Coronary artery (tissue), 2 donors: Measurements from ENCODE around the gene KCNJ8.

Experiments
- DNase-seq: peaks from one replicate; pipeline ENCODE4 v3.0.0-alpha.2; 2017; ENCODE audit warnings: low spot score
- H3K27ac ChIP-seq, 2 donors: fragments of 200-600 bp; sonication (generic); one replicate each; pipeline ENCODE4 v1.5.1; 2016 to 2019
- H3K4me3 ChIP-seq: fragments of 200-600 bp; sonication (generic); 2 replicates; pipeline ENCODE4 v1.5.1; 2016; ENCODE audit warnings: mild to moderate bottlenecking, moderate library complexity
- CTCF ChIP-seq: fragments of 200-600 bp; sonication (generic); IDR thresholded peaks from one replicate; pipeline ENCODE4 v1.5.1; 2019; ENCODE audit warnings: antibody characterized with exemption

Gene KCNJ8

DNA sequence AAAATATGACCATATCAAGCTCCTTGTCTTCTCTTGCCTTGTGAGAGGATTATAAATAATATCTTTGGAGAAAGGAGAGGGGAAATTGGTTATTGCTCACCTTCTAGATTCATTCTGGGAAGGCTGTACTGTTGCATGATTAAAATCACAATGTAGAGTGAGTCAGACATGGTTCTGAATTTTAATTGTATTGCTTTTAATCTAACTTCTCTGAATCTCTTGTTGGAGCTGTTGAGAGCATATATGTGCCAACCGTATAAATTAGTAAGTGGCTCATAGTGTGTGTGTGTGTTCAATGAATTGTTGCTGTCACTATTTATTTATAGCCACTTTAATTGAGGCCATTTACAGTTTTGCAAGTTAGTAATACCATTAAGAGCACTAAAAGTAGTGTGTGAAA lies 56.1 kb downstream of the KCNJ8 start:
- no peak for DNase-seq
- Histone ChIP-seq H3K4me3 (no peak overlapping the region), H3K27ac (no peak overlapping the region)
- TF ChIP-seq CTCF, result no peak

- Histone ChIP-seq H3K4me3 (no peak overlapping the region), H3K27ac (no peak overlapping the region)
- no peak for TF ChIP-seq CTCF
- no peak for DNase-seq
Observed at GRCh38 chr12:21717767-21718166, 56.7 kb downstream of the KCNJ8 start.

- TF ChIP-seq CTCF, result no peak
- Histone ChIP-seq H3K4me3 (no peak overlapping the region), H3K27ac (no peak overlapping the region)
- no peak for DNase-seq
Observed at GRCh38 chr12:21715386-21715785, 59.1 kb downstream of the KCNJ8 start.
